Astrocyte (in vitro differentiated cells and primary cell): ENCODE measurements around the gene RPRM. TPM values are rescaled to one million over a fixed set of nuclear protein-coding genes. Genes with fewer than 3 reads are reported as not detected.

ENCODE experiments used
- DNase-seq: peaks from one replicate; pipeline ENCODE4 v3.0.0-alpha.2; 2010; ENCODE audit warnings: low read depth
- FAIRE-seq: peaks from 2 replicates; lab custom pipeline; 2011; peaks lifted over from hg19 to GRCh38; lab: Jason Lieb, UNC
- H2AFZ ChIP-seq: 2 replicates; pipeline ENCODE4 v1.6.0; 2012; ENCODE audit warnings: low read depth, low read length, inconsistent platforms
- H3K27ac ChIP-seq: 2 replicates; pipeline ENCODE4 v1.5.1; 2011; ENCODE audit warnings: low read depth, low read length, inconsistent platforms
- H3K27me3 ChIP-seq: 2 replicates; pipeline ENCODE4 v1.6.0; 2011; ENCODE audit warnings: low read length, inconsistent platforms; ENCODE audit not compliant: insufficient read depth
- H3K36me3 ChIP-seq: 2 replicates; pipeline ENCODE4 v1.5.1; 2011; ENCODE audit warnings: low read length, inconsistent platforms; ENCODE audit not compliant: insufficient read depth
- H3K4me1 ChIP-seq: 2 replicates; pipeline ENCODE4 v1.5.1; 2011; ENCODE audit warnings: low read length, inconsistent platforms; ENCODE audit not compliant: insufficient read depth
- H3K4me2 ChIP-seq: 2 replicates; pipeline ENCODE4 v1.6.0; 2012; ENCODE audit warnings: low read length, inconsistent platforms
- H3K4me3 ChIP-seq: 2 replicates; pipeline ENCODE4 v1.5.1; 2011; ENCODE audit warnings: low read depth, mild to moderate bottlenecking, low read length, inconsistent platforms; ENCODE audit not compliant: insufficient read depth
- H3K79me2 ChIP-seq: 2 replicates; pipeline ENCODE4 v1.6.0; 2012; ENCODE audit warnings: mild to moderate bottlenecking, low read length, inconsistent platforms; ENCODE audit not compliant: insufficient read depth
- H3K9ac ChIP-seq: 2 replicates; pipeline ENCODE4 v1.6.0; 2012; ENCODE audit warnings: mild to moderate bottlenecking, low read length, inconsistent platforms
- H3K9me3 ChIP-seq: 2 replicates; pipeline ENCODE4 v1.5.1; 2012; ENCODE audit warnings: low read depth, mild to moderate bottlenecking, low read length, inconsistent platforms; ENCODE audit not compliant: insufficient read depth
- H4K20me1 ChIP-seq: 2 replicates; pipeline ENCODE4 v1.6.0; 2012; ENCODE audit warnings: low read length, inconsistent platforms; ENCODE audit not compliant: insufficient read depth
- H3K27ac Mint-ChIP-seq: one replicate; pipeline ENCODE4 v1.8.0; 2021; ENCODE audit warnings: mild to moderate bottlenecking, mixed read lengths; ENCODE audit not compliant: unreplicated experiment
- H3K27me3 Mint-ChIP-seq: one replicate; pipeline ENCODE4 v1.8.0; 2021; ENCODE audit warnings: low read depth, mixed read lengths; ENCODE audit not compliant: unreplicated experiment
- H3K36me3 Mint-ChIP-seq: one replicate; pipeline ENCODE4 v1.8.0; 2021; ENCODE audit warnings: low read depth, mixed read lengths; ENCODE audit not compliant: unreplicated experiment
- H3K4me1 Mint-ChIP-seq: one replicate; pipeline ENCODE4 v1.8.0; 2021; ENCODE audit warnings: low read depth, mixed read lengths; ENCODE audit not compliant: unreplicated experiment
- H3K4me3 Mint-ChIP-seq: one replicate; pipeline ENCODE4 v1.8.0; 2021; ENCODE audit warnings: mild to moderate bottlenecking, moderate library complexity, mixed read lengths; ENCODE audit not compliant: unreplicated experiment
- H3K9me3 Mint-ChIP-seq: one replicate; pipeline ENCODE4 v1.8.0; 2021; ENCODE audit warnings: mild to moderate bottlenecking, mixed read lengths; ENCODE audit not compliant: unreplicated experiment
- EZH2 ChIP-seq: IDR thresholded peaks from 2 replicates; pipeline ENCODE4 v1.6.1; 2012; ENCODE audit warnings: mild to moderate bottlenecking, low read length, inconsistent platforms; ENCODE audit not compliant: insufficient read depth
- total RNA-seq: library from RNA; stranded (reverse); gene quantifications from 2 replicates; pipeline ENCODE4 v1.2.1, GENCODE V29; 2021
- TF ChIP-seq, protein P1 (sequence below): IDR thresholded peaks from 2 replicates; pipeline ENCODE4 v1.5.1; 2011; ENCODE audit warnings: low read depth, mild to moderate bottlenecking, inconsistent platforms, low read length, moderate library complexity; ENCODE audit not compliant: insufficient read depth

RPRM gene
- total RNA-seq, 1 donor from 2014 or later = 0.86 TPM

DNA sequence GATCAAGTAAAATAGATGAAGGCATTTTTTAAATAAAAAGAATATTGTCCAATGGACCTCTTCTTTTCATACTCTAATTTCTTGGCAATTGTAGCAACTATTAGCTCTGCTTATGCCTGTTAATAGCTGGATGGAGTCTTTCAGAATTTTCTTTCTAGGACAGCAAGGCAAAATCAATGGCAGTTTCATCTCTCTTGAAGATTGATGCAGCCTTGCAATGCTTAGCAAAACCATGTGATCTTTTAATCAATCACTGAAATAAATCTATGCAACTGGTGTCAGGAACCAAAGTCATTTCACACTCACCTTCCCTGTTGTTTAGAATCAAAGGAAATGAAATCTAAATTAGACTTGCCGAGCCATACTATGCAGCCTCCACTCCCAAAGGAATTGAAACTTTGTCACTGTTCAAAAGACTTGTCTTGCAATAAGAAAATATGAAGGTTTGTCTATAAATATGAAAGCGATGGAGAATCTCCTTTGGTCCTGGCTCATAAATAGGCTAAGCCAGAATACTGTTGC, 16.2 kb downstream of the RPRM start:
- Mint-ChIP-seq H3K4me3 (no peak overlapping the region), H3K4me1 (no peaks in the 10 kb centered on the region), H3K27me3 (no peaks in the 10 kb centered on the region), H3K9me3 (no peaks in the 10 kb centered on the region), H3K36me3 (no peaks in the 10 kb centered on the region), H3K27ac (no peak overlapping the region)
- H4K20me1 ChIP-seq = no peaks in the 10 kb centered on the region
- H2AFZ ChIP-seq = no peak overlapping the region
- FAIRE-seq (no peak), DNase-seq (no peak)
- H3K27ac ChIP-seq = no peak overlapping the region
- no peaks in the 10 kb centered on the region for H3K36me3 ChIP-seq
- TF ChIP-seq, protein P1, sequence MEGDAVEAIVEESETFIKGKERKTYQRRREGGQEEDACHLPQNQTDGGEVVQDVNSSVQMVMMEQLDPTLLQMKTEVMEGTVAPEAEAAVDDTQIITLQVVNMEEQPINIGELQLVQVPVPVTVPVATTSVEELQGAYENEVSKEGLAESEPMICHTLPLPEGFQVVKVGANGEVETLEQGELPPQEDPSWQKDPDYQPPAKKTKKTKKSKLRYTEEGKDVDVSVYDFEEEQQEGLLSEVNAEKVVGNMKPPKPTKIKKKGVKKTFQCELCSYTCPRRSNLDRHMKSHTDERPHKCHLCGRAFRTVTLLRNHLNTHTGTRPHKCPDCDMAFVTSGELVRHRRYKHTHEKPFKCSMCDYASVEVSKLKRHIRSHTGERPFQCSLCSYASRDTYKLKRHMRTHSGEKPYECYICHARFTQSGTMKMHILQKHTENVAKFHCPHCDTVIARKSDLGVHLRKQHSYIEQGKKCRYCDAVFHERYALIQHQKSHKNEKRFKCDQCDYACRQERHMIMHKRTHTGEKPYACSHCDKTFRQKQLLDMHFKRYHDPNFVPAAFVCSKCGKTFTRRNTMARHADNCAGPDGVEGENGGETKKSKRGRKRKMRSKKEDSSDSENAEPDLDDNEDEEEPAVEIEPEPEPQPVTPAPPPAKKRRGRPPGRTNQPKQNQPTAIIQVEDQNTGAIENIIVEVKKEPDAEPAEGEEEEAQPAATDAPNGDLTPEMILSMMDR = no peak
- no peak for TF ChIP-seq EZH2
- no peak overlapping the region for H3K4me2 ChIP-seq
- H3K4me3 ChIP-seq = no peak overlapping the region
- no peaks in the 10 kb centered on the region for H3K4me1 ChIP-seq
- no peaks in the 10 kb centered on the region for H3K27me3 ChIP-seq
- no peaks in the 10 kb centered on the region for H3K9me3 ChIP-seq
- no peaks in the 10 kb centered on the region for H3K79me2 ChIP-seq
- H3K9ac ChIP-seq = no peak overlapping the region

DNA sequence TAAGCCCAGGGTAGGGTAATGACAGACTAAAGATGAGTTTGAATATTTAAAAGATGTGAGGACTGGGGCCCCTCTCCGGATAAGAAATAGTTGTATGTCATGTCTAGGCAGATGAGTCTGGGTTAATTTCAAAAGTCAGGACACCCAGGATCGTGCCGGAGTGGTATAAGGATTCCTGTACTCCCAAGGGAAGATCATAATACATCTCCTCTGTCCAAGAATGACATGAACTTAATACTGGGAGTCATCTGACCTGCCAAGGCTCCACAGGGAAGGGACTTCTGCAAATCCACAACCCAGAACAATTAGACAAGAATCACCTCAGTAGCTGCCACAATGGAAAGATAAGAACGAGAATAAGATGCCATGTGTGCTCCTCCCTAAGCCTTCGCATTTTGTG, 17.1 kb downstream of the RPRM start:
- Histone ChIP-seq H3K4me3 (no peak overlapping the region), H3K27ac (no peak overlapping the region), H3K27me3 (no peaks in the 10 kb centered on the region), H4K20me1 (no peaks in the 10 kb centered on the region), H3K9ac (no peak overlapping the region), H3K36me3 (no peaks in the 10 kb centered on the region), H2AFZ (no peak overlapping the region), H3K4me1 (no peaks in the 10 kb centered on the region), H3K9me3 (no peaks in the 10 kb centered on the region), H3K79me2 (no peaks in the 10 kb centered on the region), H3K4me2 (no peak overlapping the region)
- H3K4me1 Mint-ChIP-seq = no peaks in the 10 kb centered on the region
- no peak for FAIRE-seq
- H3K27me3 Mint-ChIP-seq = no peaks in the 10 kb centered on the region
- H3K27ac Mint-ChIP-seq = no peak overlapping the region
- no peaks in the 10 kb centered on the region for H3K9me3 Mint-ChIP-seq
- no peak for DNase-seq
- TF ChIP-seq, protein P1 = no peak
- no peak for TF ChIP-seq EZH2
- no peaks in the 10 kb centered on the region for H3K36me3 Mint-ChIP-seq
- H3K4me3 Mint-ChIP-seq = no peak overlapping the region

GRCh38 chr2:153455861-153456260, 22.7 kb downstream of the RPRM start:
- DNase-seq (no peak), FAIRE-seq (no peak)
- no peak overlapping the region for H3K27ac ChIP-seq
- H3K4me3 ChIP-seq = no peak overlapping the region
- no peaks in the 10 kb centered on the region for H3K27me3 ChIP-seq
- H3K4me1 ChIP-seq = no peaks in the 10 kb centered on the region
- no peaks in the 10 kb centered on the region for H3K79me2 ChIP-seq
- H3K4me1 Mint-ChIP-seq = no peaks in the 10 kb centered on the region
- no peak overlapping the region for H2AFZ ChIP-seq
- H3K27me3 Mint-ChIP-seq = no peaks in the 10 kb centered on the region
- no peak overlapping the region for H3K9ac ChIP-seq
- H3K27ac Mint-ChIP-seq = no peak overlapping the region
- H3K4me2 ChIP-seq = no peak overlapping the region
- H3K36me3 ChIP-seq = no peaks in the 10 kb centered on the region
- no peak for TF ChIP-seq EZH2
- TF ChIP-seq, protein P1 = no peak
- H3K9me3 Mint-ChIP-seq = no peaks in the 10 kb centered on the region
- H3K4me3 Mint-ChIP-seq = no peak overlapping the region
- no peaks in the 10 kb centered on the region for H4K20me1 ChIP-seq
- H3K9me3 ChIP-seq = no peaks in the 10 kb centered on the region
- no peaks in the 10 kb centered on the region for H3K36me3 Mint-ChIP-seq
